HG03064 (cell line): Measurements from ENCODE around the gene SLC26A1.

ENCODE experiments used
- ATAC-seq: cut with Tn5 transposase; IDR thresholded peaks from one replicate; pipeline ENCODE4 v1.9.1; 2021; ENCODE audit warnings: low read depth; ENCODE audit not compliant: unreplicated experiment

SLC26A1 gene

GRCh38 chr4:1028574-1029220, 35.5 kb upstream of the SLC26A1 start:
- no peak for ATAC-seq

GRCh38 chr4:1027915-1028238, 34.7 kb upstream of the SLC26A1 start:
- no peak for ATAC-seq

- no peak for ATAC-seq
Observed at GRCh38 chr4:1027219-1027914, 34.2 kb upstream of the SLC26A1 start.

- no peak for ATAC-seq
Observed at GRCh38 chr4:1026115-1026514, 32.9 kb upstream of the SLC26A1 start.

GRCh38 chr4:1024882-1025545, 31.8 kb upstream of the SLC26A1 start:
- ATAC-seq: no peak

- no peak for ATAC-seq
Observed at GRCh38 chr4:1023895-1024740, 30.9 kb upstream of the SLC26A1 start.

GRCh38 chr4:1023075-1023640, 30.0 kb upstream of the SLC26A1 start:
- no peak for ATAC-seq

GRCh38 chr4:1022739-1023066, 29.5 kb upstream of the SLC26A1 start:
- ATAC-seq: no peak

- no peak for ATAC-seq
Observed at GRCh38 chr4:1022051-1022738, 29.0 kb upstream of the SLC26A1 start.

- peak; percentile 82 for ATAC-seq
Observed at GRCh38 chr4:1021386-1022050, 28.3 kb upstream of the SLC26A1 start.

GRCh38 chr4:1019729-1020470, 26.7 kb upstream of the SLC26A1 start:
- no peak for ATAC-seq

- no peak for ATAC-seq
Observed at GRCh38 chr4:1019320-1019719, 26.1 kb upstream of the SLC26A1 start.

GRCh38 chr4:1018147-1019020, 25.2 kb upstream of the SLC26A1 start:
- ATAC-seq: no peak

GRCh38 chr4:1017706-1018105, 24.5 kb upstream of the SLC26A1 start:
- ATAC-seq: no peak

- no peak for ATAC-seq
Observed at GRCh38 chr4:1017211-1017610, 24.0 kb upstream of the SLC26A1 start.

GRCh38 chr4:1015746-1016145, 22.5 kb upstream of the SLC26A1 start:
- no peak for ATAC-seq

GRCh38 chr4:1015179-1015578, 22.0 kb upstream of the SLC26A1 start:
- ATAC-seq: no peak
